KOPT-K1 (cell line): ENCODE measurements around the gene GALNT9.

Experiments
- H3K27ac ChIP-seq: fragments of 200-600 bp; sonication (generic); 2 replicates; pipeline ENCODE4 v1.5.1; 2016; ENCODE audit warnings: antibody characterized with exemption, mild to moderate bottlenecking, low read depth, low read length; ENCODE audit not compliant: poor library complexity, severe bottlenecking
- H3K36me3 ChIP-seq: fragments of 200-600 bp; sonication (generic); 2 replicates; pipeline ENCODE4 v1.5.1; 2017; ENCODE audit warnings: antibody characterized with exemption, mild to moderate bottlenecking, low read length, moderate library complexity; ENCODE audit not compliant: insufficient read depth
- H3K9me3 ChIP-seq: fragments of 200-600 bp; sonication (generic); 2 replicates; pipeline ENCODE4 v1.5.1; 2017; ENCODE audit warnings: antibody characterized with exemption, low read length, mild to moderate bottlenecking; ENCODE audit not compliant: insufficient read depth, poor library complexity, severe bottlenecking

Gene GALNT9

GRCh38 chr12:132159555-132160003 is 169.8 kb downstream of the GALNT9 start:
- no peak overlapping the region for H3K27ac ChIP-seq
- peaks cover 25% of the 10 kb centered on the region for H3K9me3 ChIP-seq
- peaks cover 29% of the 10 kb centered on the region for H3K36me3 ChIP-seq

GRCh38 chr12:132158677-132159554 is 170.5 kb downstream of the GALNT9 start:
- Histone ChIP-seq H3K27ac (no peak overlapping the region), H3K9me3 (peaks cover 25% of the 10 kb centered on the region), H3K36me3 (peaks cover 29% of the 10 kb centered on the region)

DNA sequence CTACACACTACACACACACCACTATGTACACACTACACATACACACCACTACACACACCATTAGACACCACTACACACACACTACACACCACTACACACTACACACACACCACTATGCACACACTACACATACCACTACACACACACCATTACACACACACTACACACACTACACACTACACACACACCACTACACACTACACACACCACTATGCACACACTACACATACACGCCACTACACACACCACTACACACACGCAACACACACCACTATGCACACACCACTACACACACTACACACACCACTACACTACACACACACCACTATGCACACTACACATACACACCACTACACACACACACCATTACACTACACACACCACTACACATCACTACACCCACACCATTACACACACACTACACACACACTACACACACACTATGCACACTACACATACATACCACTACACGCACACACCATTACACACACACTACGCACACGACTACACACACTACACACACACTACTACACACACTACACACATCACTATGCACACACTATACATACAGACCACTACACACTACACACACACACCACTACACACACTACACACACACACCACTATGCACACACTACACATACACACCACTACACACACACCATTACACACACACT is 171.5 kb downstream of the GALNT9 start:
- Histone ChIP-seq H3K27ac (no peak overlapping the region), H3K9me3 (peaks cover 25% of the 10 kb centered on the region), H3K36me3 (peaks cover 29% of the 10 kb centered on the region)

DNA sequence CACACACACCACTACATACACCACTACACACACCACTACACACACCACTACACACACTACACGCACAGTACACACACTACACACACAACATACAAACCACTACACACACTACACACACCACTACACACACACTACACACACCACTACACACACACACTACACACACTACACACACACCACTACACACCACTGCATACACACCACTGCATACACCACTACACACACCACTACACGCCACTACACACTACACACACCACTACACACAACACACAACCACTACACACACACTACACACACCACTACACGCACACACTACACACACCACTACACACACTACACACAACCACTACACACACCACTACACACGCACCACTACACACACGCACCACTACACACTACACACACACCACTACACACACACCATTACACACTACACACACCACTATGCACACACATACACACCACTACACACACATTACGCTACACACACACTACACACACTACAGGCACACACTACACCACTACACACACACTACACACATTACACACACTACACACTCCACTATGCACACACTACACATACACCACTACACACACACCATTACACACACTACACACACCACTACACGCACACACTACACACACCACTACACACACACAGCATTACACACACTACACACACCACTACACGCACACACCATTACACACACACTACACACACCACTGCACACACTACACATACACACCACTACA is 172.6 kb downstream of the GALNT9 start:
- Histone ChIP-seq H3K9me3 (peaks cover 25% of the 10 kb centered on the region), H3K36me3 (peaks cover 39% of the 10 kb centered on the region), H3K27ac (no peak overlapping the region)

- H3K9me3 ChIP-seq: peaks cover 25% of the 10 kb centered on the region
- peaks cover 47% of the 10 kb centered on the region for H3K36me3 ChIP-seq
- no peak overlapping the region for H3K27ac ChIP-seq
Observed at GRCh38 chr12:132155771-132156572, 173.4 kb downstream of the GALNT9 start.

GRCh38 chr12:132154941-132155770 is 174.2 kb downstream of the GALNT9 start:
- Histone ChIP-seq H3K27ac (no peak overlapping the region), H3K9me3 (peaks cover 25% of the 10 kb centered on the region), H3K36me3 (peaks cover 51% of the 10 kb centered on the region)

GRCh38 chr12:132154341-132154761 is 175.0 kb downstream of the GALNT9 start:
- no peak overlapping the region for H3K27ac ChIP-seq
- H3K9me3 ChIP-seq: peaks cover 25% of the 10 kb centered on the region

GRCh38 chr12:132153501-132154340 is 175.7 kb downstream of the GALNT9 start:
- H3K36me3 ChIP-seq: peaks cover 55% of the 10 kb centered on the region
- no peak overlapping the region for H3K27ac ChIP-seq
- peaks cover 25% of the 10 kb centered on the region for H3K9me3 ChIP-seq

More at GRCh38 chr12:132154341-132154761, 175.0 kb downstream of the GALNT9 start:
- peaks cover 55% of the 10 kb centered on the region for H3K36me3 ChIP-seq

GRCh38 chr12:132152953-132153352 is 176.4 kb downstream of the GALNT9 start:
- Histone ChIP-seq H3K9me3 (peaks cover 24% of the 10 kb centered on the region), H3K27ac (no peak overlapping the region), H3K36me3 (peaks cover 56% of the 10 kb centered on the region)

DNA sequence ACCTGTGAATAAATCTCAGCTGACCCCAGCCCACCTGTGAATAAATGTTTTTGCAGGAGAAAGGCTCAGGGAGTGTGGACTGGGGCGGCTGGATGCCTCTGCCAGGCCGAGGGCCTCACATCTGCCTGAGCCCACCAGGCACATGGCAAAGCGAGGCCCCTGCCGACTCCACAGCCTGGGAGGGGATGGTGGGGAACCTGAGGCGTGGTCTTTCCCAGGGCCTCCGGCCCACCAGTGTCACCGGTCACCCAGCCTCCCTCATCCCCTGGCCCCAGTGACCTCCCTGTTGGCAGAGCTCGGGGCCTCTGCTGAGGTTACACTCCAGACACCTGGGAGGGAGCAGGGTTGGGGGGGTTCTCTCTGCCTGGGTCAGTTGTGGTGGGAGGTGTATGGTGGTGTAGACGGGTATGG is 177.0 kb downstream of the GALNT9 start:
- H3K27ac ChIP-seq: no peak overlapping the region

GRCh38 chr12:132151766-132152410 is 177.5 kb downstream of the GALNT9 start:
- Histone ChIP-seq H3K9me3 (peaks cover 13% of the 10 kb centered on the region), H3K27ac (no peak overlapping the region), H3K36me3 (peaks cover 56% of the 10 kb centered on the region)

More for the DNA sequence above, 177.0 kb downstream of the GALNT9 start:
- Histone ChIP-seq H3K36me3 (peaks cover 56% of the 10 kb centered on the region), H3K9me3 (peaks cover 18% of the 10 kb centered on the region)

- Histone ChIP-seq H3K9me3 (peaks cover 7% of the 10 kb centered on the region), H3K36me3 (peaks cover 56% of the 10 kb centered on the region), H3K27ac (no peak overlapping the region)
Observed at GRCh38 chr12:132151145-132151765, 178.1 kb downstream of the GALNT9 start.
